T-helper 2 cell treated with Interferon-gamma antibody and Interleukin-4, amounts not matched to agents 100 ng/mL and 5 ng/mL, for 36 hours (primary cell): ENCODE measurements around the gene MTCH1. TPM values are rescaled to one million over a fixed set of nuclear protein-coding genes. Genes with fewer than 3 reads are reported as not detected.

Experiments
- intact Hi-C: fragments of 100-400 bp; cut with micrococcal nuclease; formaldehyde crosslinking; loops from one replicate; pipeline ENCODE4 v1.15.1; 2023
- total RNA-seq: library from RNA; stranded (reverse); gene quantifications from 2 replicates; pipeline ENCODE4 v1.2.3, GENCODE V29; 2022

MTCH1 gene
- total RNA-seq = 120 and 125 TPM in 2 replicates

GRCh38 chr6:36985808-36986703, at the start of gene MTCH1:
Gene MTCH1 (minus strand): TSS chr6:36986196. CDS start chr6:36986173, 23 bp downstream.
- intact Hi-C loops = loop anchor here (1.0 to 5.0 kb wide), 4 partner anchors 32 to 439 kb away; partner anchors contain the start of genes C6orf89 and STK38

GRCh38 chr6:37033819-37034795, 48.1 kb upstream of the MTCH1 start:
- intact Hi-C loops = no loop called here

- intact Hi-C loops = no loop called here
Measured at GRCh38 chr6:37033255-37033654, 47.3 kb upstream of the MTCH1 start.

GRCh38 chr6:37032239-37032638, 46.2 kb upstream of the MTCH1 start:
- intact Hi-C loops = no loop called here

GRCh38 chr6:37030599-37030998, 44.6 kb upstream of the MTCH1 start:
- intact Hi-C loops = no loop called here

- intact Hi-C loops = loop anchor here (1.0 kb wide), 1 partner anchor 22 kb away; no protein-coding TSS in a partner anchor
Measured at GRCh38 chr6:37029249-37029971, 43.4 kb upstream of the MTCH1 start.

- intact Hi-C loops = no loop called here
Measured at GRCh38 chr6:37027811-37028469, 41.9 kb upstream of the MTCH1 start.

- intact Hi-C loops = no loop called here
Measured at GRCh38 chr6:37027036-37027720, 41.2 kb upstream of the MTCH1 start.

GRCh38 chr6:37025621-37026466, 39.8 kb upstream of the MTCH1 start:
- intact Hi-C loops = no loop called here

GRCh38 chr6:37024656-37025337, 38.8 kb upstream of the MTCH1 start:
- intact Hi-C loops = no loop called here

- intact Hi-C loops = no loop called here
Measured at GRCh38 chr6:37022135-37022863, 36.3 kb upstream of the MTCH1 start.

- intact Hi-C loops = no loop called here
Measured at GRCh38 chr6:37021356-37022129, 35.5 kb upstream of the MTCH1 start.

GRCh38 chr6:37020812-37021211, 34.8 kb upstream of the MTCH1 start:
- intact Hi-C loops = no loop called here

- intact Hi-C loops = no loop called here
Measured at GRCh38 chr6:37020381-37020780, 34.4 kb upstream of the MTCH1 start.

GRCh38 chr6:37019065-37019450, 33.1 kb upstream of the MTCH1 start:
- intact Hi-C loops = loop anchor here (5.0 kb wide), 1 partner anchor 33 kb away; no protein-coding TSS in a partner anchor

GRCh38 chr6:37018198-37019064, 32.4 kb upstream of the MTCH1 start:
- intact Hi-C loops = loop anchor here (1.0 to 5.0 kb wide), 8 partner anchors 32 to 297 kb away; partner anchors contain the start of genes C6orf89 and MTCH1
